Activated T-cell treated with anti-CD3 and anti-CD28 coated beads for 4 hours (primary cell): ENCODE measurements around the gene ZNF594.
A peak's percentile ranks its signal among the peaks of the same experiment; 100 is the strongest.
"Not testable (repeated sequence)": the region's sequence is repeated elsewhere in the genome, so short reads cannot be mapped to it uniquely, and the experiment has no call there.

Source experiments
- DNase-seq: peaks from one replicate; pipeline ENCODE4 v3.0.0-alpha.2; 2020

ZNF594 gene

DNA sequence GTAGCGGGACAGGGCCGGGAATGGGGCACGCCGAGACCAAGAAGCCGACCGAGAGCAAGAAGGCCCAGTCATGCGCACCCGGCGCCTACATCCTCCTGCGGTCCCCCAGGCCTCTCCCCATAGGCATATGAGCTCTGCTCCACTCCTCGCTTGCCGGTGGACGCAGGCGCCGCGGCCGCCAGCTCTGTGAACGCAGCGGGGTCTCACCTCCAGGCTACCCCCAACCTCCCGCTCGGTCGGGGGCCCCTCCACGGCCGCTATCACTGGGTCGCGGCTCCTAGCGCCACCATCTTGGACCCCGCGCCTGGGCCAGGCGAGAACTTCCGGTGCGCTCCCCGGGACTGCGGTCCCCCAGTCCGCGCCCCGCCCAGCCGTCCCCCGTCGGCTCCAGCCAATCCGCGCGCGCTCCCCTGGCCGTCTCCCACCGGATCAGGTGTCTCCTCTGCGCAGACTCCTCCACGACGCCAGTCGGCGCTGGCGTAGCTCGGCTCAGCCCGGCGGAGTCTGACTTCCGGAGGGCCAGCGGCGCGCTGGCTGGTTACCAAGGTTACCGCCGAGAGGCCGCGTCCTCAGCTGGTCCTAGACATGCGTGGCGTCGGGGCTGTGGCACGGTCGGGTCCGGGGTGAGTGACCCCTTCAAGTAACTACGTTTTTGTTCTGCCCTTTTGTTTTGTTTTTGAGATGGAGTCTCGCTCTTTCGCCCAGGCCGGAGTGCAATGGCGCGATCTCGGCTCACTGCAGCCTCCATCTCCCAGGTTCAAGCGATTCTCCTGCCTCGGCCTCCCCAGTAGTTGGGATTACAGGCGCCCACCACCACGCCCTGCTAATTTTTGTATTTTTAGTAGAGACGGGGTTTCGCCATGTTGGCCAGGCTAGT lies at the start of gene ZNF594:
ZNF594 (minus strand) TSS at position 328 of the 877 bp plus-strand sequence. CDS start 7,612 bp downstream, outside the sequence.
- DNase-seq: peak; percentile 95

DNA sequence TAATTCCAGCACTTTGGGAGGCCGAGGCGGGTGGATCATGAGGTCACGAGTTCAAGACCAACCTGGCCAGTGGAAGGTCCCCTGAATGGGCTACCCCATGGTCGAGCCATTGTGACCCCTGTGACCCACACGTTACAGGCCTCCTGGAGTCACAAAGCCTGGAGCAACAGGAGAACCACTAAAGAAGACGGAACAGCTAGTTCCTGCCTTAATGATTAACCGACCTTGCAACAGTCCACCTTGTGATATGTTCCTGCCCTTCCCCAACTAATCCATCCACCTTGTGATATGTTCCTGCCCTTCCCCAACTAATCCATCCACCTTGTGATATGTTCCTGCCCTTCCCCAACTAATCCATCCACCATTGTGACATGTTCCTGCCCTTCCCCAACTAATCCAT lies 48.1 kb upstream of the ZNF594 start:
- not testable (repeated sequence) for DNase-seq

DNA sequence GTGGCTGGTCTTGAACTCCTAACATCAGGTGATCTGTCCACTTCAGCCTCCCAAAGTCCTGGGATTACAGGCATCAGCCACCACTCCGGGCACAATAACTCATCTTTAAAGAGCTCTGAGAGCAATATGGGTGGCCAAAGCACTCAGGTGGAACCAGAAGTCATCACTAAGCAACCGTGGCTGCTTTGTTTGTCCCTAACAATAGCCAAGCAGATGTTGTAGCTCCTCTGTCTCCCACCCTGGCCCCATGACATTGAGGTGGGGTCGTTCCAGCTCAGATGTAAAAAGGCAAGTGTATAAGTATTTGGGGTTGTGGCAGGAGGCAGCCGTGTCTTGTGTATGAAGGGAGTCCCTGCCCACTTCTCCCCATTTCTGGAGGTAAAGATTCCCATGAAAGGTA lies 46.7 kb upstream of the ZNF594 start:
- no peak for DNase-seq

DNA sequence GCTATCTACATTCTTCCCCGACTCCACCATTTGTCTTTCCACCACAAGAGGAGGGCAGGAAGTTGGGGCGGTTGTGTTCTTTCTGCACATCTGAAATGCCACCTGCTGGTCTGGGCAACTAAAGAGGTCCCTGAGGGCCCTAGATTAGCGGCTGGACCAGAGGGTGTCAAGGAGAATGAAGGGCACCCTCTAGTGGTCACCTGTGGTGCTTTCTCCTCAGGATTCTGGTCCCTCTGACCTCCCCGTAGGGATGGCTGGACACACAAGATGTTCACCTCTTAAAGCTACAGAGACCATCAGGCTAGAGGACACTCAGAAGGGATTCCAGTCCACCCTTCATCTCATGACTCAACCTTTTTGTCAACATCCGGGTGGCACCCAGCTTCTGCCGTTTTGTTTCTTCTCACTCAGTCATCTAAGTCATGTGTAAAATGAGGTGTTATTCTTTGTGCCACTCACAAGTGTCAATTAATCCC lies 45.9 kb upstream of the ZNF594 start:
- peak; percentile 10 for DNase-seq

DNA sequence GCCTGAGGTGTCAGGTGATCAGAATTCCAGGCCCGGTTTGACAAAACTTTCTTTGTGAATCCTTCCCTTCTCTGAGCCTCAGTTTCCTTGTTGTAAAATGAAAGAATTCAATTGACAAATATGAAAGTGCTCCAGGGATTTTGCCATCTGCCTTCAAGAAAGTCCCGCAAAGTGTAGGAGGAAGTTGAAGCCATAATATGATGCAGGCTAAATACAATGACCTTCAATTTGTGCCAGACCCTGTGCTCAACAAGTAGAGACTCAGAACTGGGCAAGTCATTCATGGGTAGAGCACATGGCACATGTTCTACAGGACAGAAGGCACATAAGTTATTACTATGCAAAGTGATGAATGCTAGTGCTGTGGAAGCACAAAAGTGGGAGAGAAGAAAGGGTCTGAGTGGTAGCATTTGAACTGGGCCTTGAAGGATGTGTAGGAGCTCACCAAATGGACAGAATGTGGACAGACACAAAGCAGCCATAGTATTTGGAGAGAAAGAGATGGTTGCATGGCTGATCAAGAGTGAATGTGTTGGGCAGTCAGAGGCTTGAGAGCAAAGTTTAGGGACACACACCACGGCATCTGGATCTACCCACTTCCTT lies 45.4 kb upstream of the ZNF594 start:
- no peak for DNase-seq

DNA sequence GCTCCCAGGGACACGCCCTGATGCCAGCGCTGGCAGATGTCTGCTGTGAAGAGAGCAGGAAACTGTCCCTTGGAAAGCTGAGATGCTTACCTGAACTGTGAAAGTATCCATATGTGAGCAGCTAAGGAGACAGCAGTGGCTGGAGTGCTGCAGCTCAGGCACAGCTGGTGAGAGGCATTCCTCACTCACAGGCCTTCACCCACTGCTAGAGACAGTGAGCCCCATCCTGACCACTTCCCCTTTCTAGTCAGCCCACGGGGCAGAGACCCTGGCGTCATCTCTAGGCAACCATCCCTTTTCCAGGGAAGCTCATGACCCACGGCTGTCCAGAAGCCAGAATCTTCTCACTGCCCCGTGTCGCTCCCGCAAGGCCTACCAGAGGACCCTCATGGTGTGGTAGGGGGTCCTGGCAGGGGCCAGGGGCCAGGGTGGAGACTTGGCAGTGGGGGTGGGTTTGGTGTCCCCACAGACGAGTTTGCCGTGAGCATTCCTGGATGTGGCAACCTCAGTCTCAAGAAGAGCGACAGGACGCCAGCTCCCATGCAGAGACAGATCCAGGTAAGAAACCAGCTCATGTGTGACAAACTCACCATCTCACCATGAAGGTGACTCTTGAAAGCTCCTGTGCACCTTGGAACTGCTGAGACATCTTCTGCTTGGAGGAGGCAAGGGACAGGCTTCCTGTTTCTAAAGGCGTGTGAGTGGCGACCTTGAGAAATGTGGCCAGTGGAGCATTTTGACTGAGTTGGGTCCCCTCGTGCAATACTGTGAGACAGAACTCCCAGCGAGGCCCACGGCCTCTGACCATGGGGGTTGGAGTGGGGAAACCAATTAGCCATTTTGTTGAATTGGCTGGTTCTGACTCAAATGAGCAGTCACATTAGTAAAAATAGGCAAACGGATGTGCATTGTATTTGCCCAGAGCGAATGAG lies 43.2 kb upstream of the ZNF594 start, which contains the start of gene SCIMP:
SCIMP (minus strand) TSS at position 216 of the 932 bp plus-strand sequence; CDS start at position 111, 105 bp downstream.
- DNase-seq: no peak

DNA sequence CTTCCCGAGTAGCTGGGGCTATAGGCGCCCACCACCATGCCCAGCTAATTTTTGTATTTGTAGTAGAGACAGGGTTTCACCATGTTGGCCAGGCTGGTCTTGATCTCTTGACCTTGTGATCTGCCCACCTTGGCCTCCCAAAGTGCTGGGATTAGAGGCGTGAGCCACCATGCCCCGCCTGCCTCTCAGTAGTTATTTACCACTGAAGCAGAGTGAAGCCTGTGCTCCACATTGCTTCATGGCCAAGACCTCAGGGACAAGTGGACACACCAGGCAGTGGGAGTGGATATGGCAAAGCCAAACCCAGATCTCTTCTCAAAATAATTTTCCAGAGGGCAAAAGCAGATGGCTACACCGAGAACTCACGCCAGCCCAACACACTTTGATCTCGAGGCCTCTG lies 41.8 kb upstream of the ZNF594 start:
- DNase-seq: not testable (repeated sequence)

DNA sequence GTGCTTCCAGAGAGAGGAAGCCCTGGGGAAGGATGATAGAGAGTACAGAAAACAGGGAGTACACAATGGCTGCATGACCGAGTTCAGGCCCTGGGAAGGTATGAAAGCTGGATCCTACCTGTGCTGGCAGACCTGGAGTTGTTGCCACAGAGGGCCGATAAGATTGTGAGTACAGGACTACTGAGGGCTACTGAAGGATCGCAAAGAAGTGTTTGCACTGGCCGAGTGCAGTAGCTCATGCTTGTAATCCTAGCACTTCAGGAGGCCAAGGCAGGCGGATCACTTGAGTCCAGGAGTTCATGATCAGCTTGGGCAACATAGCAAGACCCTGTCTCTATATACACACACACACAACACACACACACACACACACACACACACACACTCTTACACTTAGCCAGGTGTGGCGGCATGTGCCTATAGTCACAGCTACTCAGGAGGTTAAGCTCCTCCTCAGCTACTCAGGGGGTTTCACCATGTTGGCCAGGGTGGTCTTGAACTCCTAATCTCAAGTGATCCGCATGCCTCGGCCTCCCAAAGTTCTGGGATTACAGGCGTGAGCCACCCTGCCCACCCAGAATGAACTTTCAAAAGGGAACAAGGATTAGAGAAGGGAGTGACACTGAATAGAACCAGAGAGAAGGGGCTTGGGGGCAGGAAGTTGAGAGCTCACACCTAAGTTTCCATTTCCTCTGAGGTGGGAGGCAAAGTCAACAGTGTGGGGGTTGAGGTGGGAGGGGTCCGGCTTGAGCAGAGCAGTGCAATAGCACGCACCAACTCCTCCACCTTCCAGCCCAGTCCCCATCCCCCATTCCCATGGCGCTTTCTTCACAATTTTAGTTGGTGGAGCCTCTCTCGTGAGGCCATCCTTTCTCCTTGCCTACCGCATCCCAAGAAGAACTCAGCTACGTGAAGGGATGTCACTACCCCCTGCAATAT lies 35.5 kb upstream of the ZNF594 start:
- DNase-seq: peak; percentile 36

DNA sequence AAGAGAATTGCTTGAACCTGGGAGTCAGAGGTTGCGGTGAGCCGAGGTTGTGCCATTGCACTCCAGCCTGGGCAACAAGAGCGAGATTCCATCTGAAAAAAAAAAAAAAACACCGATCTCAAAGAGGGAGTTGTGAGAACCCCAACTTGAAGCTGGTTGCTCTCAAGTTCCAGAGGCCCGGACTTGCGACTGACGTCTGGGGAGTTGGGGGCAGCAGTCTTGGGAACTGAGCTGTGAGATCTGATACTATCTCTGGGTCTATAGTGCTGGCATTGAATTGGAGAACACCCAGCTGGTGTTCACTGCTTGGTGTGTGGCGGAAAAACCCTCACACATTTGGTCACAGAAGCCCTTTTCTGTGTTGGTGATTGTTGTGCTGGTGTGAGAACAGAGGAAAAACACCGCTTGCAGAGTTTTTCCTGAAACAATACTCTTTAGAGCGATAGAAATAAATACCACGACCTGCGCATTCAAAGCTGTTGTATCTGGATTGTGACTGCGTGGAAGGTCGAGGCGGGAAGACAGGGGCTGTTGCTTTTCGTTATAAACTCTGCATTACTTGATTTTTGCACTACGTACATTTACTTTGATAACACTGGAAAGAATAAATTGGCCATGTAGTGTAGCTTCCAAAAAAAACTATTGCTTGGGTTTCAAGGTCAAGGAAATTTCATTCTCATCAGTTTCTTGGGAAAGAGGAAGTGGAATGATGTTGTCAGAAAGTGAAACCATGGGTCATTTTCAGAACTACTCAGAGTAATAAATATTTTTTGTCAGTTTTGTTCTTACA lies 34.2 kb upstream of the ZNF594 start:
- no peak for DNase-seq

DNA sequence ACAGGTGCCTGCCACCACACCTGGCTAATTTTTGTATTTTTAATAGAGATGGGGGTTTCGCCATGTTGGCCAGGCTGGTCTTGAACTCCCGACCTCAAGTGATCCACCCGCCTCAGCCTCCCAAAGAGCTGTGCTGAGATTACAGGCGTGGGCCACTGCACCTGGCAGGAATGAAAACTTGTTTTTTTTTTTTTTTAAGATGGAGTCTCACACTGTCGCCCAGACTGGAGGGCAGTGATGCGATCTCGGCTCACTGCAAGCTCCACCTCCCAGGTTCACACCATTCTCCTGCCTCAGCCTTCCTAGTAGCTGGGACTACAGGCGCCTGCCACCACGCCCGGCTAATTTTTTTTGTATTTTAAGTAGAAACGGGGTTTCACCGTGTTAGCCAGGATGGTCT lies 30.2 kb upstream of the ZNF594 start:
- DNase-seq: not testable (repeated sequence)

DNA sequence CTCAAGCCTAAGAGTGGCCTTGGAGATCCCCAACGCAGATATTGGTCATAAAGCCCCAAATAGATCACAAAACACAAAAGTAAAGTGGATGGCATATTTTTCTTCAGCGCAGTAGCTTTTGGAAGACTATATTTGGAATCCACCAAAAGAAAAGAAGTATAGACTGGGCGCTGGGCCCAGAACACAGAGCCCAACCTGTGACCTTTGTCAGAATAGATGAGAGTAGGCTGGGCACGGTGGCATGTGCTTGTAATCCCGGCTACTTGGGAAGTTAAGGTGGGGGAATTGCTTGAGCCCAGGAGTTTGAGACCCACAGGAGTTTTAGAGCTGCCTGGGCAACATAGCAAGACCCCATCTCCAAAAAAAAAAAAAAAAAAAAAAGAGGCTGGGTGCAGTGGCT lies 28.4 kb upstream of the ZNF594 start:
- no peak for DNase-seq

DNA sequence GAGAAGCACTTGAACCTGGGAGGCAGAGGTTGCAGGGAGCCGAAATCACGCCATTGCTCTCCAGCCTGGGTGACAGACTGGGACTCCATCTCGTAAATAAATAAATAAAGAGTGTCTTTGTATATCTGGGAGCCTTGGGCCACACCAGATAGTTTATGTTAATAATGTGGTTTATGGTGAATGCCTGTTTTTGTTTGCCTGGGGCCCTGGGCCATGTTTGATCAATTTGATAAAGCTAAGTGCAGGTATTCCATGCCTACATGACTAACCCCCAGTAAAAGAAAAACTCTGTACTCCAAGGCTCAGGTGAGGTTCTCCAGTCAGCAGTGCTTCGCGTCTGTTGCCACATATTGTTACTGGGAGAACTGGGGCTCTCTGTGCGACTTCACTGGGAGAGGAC lies 27.9 kb upstream of the ZNF594 start:
- DNase-seq: no peak

DNA sequence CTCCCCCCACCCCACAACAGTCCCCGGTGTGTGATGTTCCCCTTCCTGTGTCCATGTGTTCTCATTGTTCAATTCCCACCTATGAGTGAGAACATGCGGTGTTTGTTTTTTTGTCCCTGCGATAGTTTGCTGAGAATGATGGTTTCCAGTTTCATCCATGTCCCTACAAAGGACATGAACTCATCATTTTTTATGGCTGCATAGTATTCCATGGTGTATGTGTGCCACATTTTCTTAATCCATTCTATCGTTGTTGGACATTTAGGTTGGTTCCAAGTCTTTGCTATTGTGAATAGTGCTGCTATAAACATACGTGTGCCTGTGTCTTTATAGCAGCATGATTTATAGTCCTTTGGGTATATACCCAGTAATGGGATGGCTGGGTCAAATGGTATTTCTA lies 25.9 kb upstream of the ZNF594 start:
- not testable (repeated sequence) for DNase-seq

DNA sequence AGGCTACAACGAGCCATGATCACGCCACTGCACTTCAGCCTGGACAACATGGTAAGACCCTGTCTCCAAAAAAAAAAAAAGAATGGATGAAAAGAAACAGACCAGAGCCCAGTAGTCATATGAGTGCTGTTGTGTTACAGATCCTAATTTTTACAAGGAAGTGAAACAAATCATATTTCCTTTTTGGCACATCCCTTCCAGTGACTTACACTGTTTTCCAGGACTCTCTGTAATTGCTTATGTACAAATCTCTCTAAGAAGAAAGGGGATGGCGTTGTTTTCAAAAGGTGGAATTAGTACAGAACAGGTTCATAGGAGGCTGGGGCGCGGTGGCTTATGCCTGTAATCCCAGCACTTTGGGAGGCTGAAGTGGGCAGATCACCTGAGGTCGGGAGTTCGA lies 19.8 kb upstream of the ZNF594 start:
- DNase-seq: no peak

DNA sequence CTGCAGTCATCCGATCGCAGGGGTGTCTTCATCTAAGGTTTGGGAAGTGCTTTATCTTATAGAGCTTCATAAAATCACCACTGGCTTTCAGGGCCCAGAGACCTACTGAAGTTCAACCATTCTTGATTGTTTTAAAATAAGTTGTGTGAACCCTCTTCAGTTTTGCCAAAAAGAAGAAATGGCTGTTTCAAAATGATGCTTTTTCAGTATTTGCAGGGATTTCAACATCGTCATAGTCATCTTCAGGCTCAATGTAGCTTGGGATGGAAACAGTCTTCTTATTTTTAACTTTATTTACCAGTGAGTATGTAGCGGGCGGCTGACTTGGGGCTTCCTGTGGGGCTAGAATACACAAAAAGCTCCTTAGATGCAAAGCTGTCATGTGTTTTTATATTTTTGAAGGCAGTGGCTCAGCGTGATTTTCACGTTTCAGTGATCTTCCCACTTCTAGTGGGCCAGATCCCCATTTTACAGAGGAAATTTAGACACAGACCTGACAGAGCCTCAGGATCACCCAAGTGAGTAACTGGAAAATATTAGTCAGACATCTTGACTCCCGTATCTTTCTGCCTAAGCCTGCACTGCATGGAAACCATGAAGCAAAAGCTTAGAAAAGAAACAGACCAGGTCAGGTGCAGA lies 19.1 kb upstream of the ZNF594 start:
- no peak for DNase-seq

DNA sequence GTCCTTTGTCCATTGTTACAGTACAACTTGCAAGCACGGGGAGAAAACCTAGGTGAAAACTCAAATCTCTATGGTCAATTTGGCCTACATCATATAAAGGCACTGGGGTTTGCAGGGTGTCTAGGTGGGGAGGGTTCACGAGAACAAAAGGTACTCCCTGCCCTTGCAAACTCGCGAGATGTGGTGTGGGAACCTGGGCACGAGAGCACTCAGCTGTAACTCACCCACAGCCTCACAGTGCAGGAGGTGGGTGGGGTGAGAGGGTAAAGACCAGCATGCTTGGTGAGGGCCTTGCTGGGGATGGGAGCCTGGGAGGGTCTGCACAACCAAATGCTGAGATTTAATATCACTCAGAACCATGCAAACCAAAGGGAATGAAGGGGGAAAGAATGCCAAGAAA lies 18.4 kb upstream of the ZNF594 start:
- no peak for DNase-seq

DNA sequence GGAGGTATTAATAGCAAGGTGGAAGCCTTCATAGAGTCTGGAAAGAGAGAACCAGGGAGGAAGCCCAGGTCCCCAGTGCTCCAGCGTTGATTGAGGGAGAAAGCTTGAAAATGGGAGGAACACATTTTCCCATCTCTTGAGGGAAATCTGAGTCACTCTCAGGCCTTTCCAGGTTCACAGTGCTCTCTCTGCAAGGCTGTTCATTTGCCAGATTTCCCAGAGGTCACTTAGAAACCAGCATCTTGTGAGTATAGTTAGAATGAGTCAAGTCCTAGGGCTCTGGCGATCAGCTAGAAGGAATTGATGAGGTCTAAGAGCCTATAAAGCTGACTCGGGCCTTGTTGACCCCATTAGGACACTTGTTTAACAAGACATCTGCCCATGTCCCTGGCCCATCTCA lies 17.7 kb upstream of the ZNF594 start:
- DNase-seq: no peak

DNA sequence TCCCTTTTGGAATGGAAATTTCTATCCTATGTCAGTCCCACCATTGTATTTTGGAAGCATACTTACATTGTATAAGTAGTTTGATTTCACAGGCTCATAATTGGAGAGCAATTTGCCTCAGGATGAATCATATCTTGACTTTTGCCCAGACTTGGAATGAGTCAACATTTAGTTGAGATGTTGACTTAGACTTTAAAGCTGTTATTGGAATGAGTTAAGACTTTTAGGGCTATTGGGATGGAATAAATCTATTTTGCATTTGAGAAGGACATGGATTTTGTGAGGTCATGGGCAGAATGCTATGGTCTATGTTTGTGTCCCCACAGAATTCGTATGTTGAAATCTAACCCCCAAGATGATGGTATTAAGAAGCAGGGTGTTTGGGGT lies 12.2 kb upstream of the ZNF594 start:
- no peak for DNase-seq

DNA sequence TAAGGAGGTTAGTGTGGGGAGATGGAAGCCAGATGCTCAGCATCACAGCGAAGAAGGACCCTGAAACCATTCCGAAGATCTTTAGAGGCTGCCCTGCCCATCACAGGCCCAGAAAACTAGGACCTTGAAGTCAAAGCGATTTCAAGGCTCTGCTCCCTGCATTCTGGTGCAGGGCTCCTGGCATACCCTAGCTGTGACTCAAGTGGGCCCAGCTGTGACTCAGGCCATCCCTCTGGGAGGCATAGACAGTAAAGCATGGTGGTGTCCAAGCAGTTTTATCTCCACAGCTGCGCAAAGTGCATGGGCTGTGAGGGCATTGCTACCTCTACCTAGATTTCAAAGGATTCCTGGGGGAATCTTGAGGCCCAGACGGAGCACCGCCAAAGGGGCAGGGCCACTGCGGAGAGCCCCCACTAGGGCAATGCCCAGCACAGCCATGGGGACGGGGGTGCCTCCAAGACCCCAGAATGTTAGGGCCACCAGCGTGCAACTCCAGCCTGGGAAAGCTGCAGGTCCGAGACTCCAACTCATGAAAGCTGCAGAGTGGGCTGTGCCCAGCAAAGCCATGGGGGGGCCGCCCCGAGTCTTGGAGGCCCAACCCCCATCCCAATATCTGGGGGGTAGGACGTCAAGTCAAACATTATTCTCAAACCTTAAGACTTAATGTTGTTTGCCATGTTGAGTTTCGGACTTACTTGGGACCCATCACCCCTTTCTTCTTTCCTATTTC lies 11.7 kb upstream of the ZNF594 start:
- no peak for DNase-seq

DNA sequence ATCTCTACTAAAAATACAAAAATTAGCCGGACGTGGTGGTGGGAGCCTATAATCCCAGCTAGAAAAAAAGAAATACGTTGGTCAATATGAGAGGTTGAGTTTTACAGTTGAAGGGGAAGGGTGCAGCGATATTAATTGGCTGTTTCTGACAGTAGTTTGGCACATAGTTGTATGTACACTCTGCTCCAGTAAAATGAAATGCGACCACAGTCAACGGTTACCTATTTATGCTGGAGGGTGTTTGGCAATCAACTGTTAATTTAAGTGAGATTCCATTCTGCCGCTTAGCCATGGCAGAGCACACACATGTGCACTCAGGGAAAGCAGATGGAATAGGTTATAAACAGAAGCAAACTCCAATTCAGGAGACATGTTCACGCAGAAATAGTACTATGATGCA lies 9.3 kb upstream of the ZNF594 start:
- no peak for DNase-seq
